Fibroblast of peridontal ligament (primary cell): ENCODE results near the gene FMR1.

Source experiments
- DNase-seq: peaks from one replicate; pipeline ENCODE4 v3.0.0-alpha.2; 2010; ENCODE audit errors: extremely low read depth

Gene FMR1

DNA sequence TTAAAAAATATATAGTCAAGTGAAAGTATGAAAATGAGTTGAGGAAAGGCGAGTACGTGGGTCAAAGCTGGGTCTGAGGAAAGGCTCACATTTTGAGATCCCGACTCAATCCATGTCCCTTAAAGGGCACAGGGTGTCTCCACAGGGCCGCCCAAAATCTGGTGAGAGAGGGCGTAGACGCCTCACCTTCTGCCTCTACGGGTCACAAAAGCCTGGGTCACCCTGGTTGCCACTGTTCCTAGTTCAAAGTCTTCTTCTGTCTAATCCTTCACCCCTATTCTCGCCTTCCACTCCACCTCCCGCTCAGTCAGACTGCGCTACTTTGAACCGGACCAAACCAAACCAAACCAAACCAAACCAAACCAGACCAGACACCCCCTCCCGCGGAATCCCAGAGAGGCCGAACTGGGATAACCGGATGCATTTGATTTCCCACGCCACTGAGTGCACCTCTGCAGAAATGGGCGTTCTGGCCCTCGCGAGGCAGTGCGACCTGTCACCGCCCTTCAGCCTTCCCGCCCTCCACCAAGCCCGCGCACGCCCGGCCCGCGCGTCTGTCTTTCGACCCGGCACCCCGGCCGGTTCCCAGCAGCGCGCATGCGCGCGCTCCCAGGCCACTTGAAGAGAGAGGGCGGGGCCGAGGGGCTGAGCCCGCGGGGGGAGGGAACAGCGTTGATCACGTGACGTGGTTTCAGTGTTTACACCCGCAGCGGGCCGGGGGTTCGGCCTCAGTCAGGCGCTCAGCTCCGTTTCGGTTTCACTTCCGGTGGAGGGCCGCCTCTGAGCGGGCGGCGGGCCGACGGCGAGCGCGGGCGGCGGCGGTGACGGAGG is at the start of gene FMR1:
FMR1 (plus strand) TSS at position 728 of the 831 bp plus-strand sequence. CDS start 261 bp downstream, outside the sequence.
- peak; percentile 89 for DNase-seq

DNA sequence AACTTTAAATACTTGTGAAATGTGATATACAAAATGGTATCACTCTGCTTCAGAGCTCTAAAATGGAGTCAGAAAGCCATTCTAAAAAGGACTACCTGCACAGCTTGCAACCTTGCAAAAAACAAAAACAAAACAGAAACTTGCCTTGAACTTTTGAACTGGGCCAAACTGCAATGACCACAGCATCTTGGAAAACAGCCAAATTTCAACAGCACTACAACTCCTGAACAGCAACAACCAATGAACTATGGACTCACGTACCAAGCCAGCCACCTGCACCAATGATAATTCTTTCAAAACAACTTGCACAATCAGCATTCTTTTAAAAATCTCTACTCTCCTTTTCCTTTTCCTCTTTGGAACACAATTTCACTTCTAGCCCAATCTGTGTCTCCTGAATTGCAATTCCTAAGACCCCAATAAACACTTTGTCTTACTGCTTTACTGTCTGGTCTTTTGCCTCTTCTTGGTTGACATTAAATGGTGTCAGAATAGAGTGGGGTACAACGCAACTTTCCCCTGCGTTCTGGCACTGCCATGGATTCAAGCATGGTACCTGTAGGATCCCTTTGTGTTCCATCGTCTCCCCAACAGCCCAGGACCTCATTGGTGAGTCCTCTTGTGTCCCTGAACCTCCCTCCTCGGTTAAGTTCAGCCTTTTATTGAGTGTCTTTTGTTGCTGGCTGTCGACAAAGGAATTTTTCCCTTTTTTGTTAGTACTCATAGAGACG is 35.7 kb upstream of the FMR1 start:
- DNase-seq, result no peak

DNA sequence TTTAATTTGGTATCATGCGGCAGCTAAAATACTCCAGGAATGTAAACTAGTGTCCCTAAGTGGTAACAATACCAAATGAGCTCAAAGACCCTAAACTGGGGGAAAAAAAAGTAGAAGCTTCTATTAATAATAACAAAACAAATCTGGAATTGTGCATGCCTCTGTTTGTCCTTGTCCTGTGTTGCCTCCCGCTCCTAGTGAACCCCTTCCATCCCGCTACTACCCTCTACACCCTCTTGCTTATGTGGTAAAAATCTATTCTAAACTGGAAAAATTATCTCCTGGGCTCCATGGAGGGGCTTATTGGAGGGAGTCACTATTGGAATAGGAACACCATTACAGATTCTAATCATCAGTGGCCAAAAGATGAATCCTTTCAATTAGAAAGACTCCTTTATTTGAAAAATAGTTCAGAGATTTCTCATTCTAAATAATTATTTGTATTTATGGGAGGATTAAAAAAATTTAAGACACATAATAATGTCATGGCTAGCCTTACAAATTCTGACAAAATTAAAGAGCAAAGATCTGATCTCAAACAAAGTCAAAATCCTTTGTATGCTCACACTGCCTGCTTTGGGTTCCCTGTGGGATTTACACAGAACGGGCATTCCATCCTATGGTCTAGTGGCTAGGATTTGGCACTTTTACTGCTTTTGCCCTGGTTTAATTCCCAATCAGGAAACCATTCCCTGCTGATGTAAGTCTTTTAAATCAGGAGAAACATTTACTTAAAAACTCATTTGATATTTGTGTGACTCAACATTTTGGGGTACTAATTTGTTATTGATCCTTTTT is 34.7 kb upstream of the FMR1 start:
- no peak for DNase-seq

- DNase-seq, result no peak
Measured at GRCh38 chrX:147877726-147878125, 34.0 kb upstream of the FMR1 start.

DNA sequence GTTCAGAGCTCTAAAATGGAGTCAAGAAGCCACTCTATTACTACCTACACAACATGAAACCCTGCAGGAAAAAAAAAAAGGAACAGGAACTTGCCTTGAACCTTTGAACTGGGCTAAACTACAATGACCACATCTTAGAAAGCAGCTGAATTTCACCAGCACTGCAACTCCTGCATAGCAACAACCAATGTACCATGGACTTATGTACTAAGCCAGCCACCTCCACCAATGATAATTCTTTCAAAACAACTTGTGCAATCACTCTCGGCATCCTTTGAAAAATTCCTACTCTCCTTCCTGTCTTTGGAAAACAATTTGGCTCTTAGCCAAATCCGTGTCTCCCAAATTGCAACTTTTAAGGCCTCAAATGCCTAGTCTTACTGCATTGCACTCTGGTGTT is 26.8 kb upstream of the FMR1 start:
- no peak for DNase-seq

- no peak for DNase-seq
Measured at GRCh38 chrX:147890756-147891155, 21.0 kb upstream of the FMR1 start.

DNA sequence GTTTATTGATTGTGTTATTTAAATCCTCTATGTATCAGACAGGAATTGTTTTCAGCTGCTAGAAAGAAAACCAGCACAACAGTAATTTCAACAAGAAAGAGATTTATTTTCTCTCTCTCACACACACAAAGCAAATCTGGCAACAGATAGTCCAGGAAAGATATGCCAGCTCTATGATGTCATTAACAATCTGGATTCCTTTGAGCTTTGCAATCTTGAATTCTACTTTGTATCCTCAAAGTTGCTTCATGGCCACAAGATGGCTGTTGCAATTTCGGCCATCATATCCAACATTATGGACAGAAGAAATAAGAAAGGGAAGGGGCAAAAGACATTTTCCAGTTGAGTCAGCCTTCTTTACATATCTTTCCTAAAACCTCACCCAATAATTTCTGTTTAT is 19.8 kb upstream of the FMR1 start:
- peak; percentile 6 for DNase-seq

GRCh38 chrX:147893741-147894140 is 18.0 kb upstream of the FMR1 start:
- no peak for DNase-seq

- no peak for DNase-seq
Measured at GRCh38 chrX:147894366-147894963, 17.3 kb upstream of the FMR1 start.

- no peak for DNase-seq
Measured at GRCh38 chrX:147897117-147897516, 14.6 kb upstream of the FMR1 start.

- no peak for DNase-seq
Measured at GRCh38 chrX:147898951-147899350, 12.8 kb upstream of the FMR1 start.

GRCh38 chrX:147899379-147900114 is 12.2 kb upstream of the FMR1 start:
- DNase-seq, result no peak

DNA sequence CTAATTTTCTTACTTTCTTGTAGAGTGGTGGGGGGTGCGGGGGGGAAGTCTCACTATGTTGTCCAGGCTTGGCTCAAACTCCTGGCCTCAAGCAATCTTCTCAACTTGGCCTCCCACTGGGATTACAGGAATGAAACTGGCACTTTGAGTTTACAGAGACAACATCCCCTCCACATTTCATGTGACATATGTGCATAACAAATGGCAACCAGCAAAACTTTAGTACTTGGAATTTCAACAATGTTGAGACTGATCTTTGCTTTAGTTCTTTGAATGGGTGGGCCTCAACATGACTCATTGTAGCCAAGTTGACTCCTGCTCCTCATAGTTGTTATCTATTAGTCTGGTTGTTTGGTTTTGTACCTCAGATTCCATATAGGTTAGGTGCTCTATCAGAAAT is 11.4 kb upstream of the FMR1 start:
- no peak for DNase-seq

DNA sequence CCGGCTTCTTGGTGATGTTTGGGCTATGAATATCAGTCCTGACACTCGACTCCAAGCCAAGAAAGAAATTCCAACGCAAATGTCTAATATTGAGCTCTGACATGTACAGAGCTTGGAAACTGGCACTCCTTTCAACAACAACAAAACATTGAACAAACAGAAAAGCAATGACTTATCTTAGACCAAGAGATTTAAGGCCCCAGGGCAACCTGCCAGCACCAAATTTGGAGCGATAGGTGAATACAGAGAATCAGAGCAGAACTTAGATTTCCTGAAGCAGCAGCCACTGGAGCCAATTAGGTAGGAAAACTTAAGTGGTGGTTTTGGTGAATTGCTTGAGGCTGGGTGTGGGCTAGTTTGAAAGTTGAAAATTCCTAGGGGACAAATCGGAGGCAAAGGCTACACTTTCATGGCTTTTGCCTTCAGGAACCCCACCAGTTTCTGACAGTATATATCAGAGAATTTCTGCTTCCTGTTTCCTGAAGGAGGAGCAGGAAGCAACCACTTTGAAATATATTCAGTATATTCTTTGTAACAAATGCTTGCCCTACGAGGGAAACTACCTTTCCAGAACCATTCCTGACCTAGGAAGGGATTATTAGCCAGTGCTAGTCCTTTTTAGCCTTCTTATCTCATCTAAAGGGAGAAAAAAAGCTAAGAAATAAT is 10.1 kb upstream of the FMR1 start:
- DNase-seq, result no peak

GRCh38 chrX:147902270-147902669 is 9.4 kb upstream of the FMR1 start:
- no peak for DNase-seq

DNA sequence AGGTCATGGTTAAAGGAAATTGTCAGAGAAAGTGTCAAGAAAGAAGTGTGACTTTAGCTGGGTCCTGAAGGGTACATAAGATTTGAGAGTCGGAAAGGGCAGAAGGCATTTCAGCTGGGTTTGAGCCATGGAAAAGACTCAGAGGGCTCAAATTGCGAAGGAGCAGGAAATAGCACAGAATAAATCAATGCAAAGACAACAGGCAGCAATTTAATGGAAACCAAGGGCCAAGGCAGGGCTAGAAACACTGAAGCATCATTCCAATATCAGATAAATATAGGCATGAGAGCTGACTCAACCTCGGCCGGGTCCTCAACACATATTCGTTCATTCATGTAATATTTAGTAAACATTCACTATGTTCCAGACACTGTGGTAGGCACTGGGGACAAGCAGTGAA is 3.6 kb upstream of the FMR1 start:
- no peak for DNase-seq

- no peak for DNase-seq
Measured at GRCh38 chrX:147910607-147911006, 1.1 kb upstream of the FMR1 start.

- DNase-seq, result peak; percentile 36
Measured at GRCh38 chrX:147912093-147912801, 528 bp downstream of the FMR1 start.

- DNase-seq, result no peak
Measured at GRCh38 chrX:147913570-147913969, 1.9 kb downstream of the FMR1 start.

DNA sequence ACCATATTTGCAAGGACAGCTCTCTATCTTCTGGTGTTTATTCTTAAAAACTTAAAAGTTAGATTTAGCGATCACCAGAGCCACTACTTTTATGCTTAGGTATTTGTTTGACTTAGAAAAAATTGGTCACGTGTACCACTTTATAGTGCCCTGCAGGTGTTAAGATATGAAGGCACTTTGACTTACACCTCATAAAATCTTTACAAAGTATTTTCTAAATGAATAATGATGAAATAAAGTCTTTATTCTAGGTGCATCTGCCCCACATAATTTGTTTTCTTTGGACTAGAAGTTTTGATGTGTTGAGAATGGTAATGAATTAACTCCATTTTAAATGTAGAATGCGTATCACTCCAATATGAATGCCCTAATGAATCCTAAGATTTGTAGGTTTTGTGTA is 2.9 kb downstream of the FMR1 start:
- DNase-seq, result no peak
